GM10248 (cell line): ENCODE results near the gene SLC39A12.

Source experiments
- CTCF ChIA-PET: fragments of 300-600 bp; sonication (Branson Sonifier 250); formaldehyde crosslinking; extraction: SDS; loops from one replicate; lab custom pipeline; 2021; ENCODE audit warnings: antibody characterized with exemption; lab: Yijun Ruan, JAX
- POLR2A ChIA-PET: fragments of 350-650 bp; sonication (Branson Sonifier 250); formaldehyde crosslinking; extraction: SDS; loops from one replicate; lab custom pipeline; 2020; ENCODE audit warnings: antibody characterized with exemption; lab: Yijun Ruan, JAX
- DNase-seq: peaks from one replicate; pipeline ENCODE4 v3.0.0; 2012; ENCODE audit errors: extremely low spot score
- TF ChIP-seq, protein P1 (sequence below): IDR thresholded peaks from 2 replicates; pipeline ENCODE4 v1.5.1; 2012; ENCODE audit warnings: mild to moderate bottlenecking, low read depth; ENCODE audit errors: extremely low read depth, missing control alignments, control extremely low read depth

The SLC39A12 gene

GRCh38 chr10:18085855-18086254 lies 134.1 kb downstream of the SLC39A12 start:
- TF ChIP-seq, protein P1, sequence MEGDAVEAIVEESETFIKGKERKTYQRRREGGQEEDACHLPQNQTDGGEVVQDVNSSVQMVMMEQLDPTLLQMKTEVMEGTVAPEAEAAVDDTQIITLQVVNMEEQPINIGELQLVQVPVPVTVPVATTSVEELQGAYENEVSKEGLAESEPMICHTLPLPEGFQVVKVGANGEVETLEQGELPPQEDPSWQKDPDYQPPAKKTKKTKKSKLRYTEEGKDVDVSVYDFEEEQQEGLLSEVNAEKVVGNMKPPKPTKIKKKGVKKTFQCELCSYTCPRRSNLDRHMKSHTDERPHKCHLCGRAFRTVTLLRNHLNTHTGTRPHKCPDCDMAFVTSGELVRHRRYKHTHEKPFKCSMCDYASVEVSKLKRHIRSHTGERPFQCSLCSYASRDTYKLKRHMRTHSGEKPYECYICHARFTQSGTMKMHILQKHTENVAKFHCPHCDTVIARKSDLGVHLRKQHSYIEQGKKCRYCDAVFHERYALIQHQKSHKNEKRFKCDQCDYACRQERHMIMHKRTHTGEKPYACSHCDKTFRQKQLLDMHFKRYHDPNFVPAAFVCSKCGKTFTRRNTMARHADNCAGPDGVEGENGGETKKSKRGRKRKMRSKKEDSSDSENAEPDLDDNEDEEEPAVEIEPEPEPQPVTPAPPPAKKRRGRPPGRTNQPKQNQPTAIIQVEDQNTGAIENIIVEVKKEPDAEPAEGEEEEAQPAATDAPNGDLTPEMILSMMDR = no peak
- CTCF ChIA-PET = interaction anchor here (0.8 kb wide), 1 partner anchor 301 kb away, joined by 3 read pairs; no protein-coding TSS in a partner anchor
- DNase-seq = no peak
- POLR2A ChIA-PET = no interaction called here

GRCh38 chr10:18086746-18087145 lies 135.0 kb downstream of the SLC39A12 start:
- POLR2A ChIA-PET = no interaction called here
- TF ChIP-seq, protein P1 = no peak
- no peak for DNase-seq
- CTCF ChIA-PET = interaction anchor here (0.8 kb wide), 1 partner anchor 302 kb away, joined by 3 read pairs; no protein-coding TSS in a partner anchor

- TF ChIP-seq, protein P1 = no peak
- CTCF ChIA-PET = no interaction called here
- DNase-seq = no peak
- POLR2A ChIA-PET = no interaction called here
These were observed 135.6 kb downstream of the SLC39A12 start for GRCh38 chr10:18087355-18087754.
